ENCODE results near the gene TFPT. TPM values are rescaled to one million over a fixed set of nuclear protein-coding genes. Genes with fewer than 3 reads are reported as not detected.
A peak's percentile ranks its signal among the peaks of the same experiment; 100 is the strongest.

The TFPT gene
- total and polyA plus RNA-seq, 2 of the 13 experiments (the other 11 are each of a cell fraction or from before 2014, with no cell fraction given) = 8.4 to 10.7 TPM

GRCh38 chr19:54136864-54137698 is 21.6 kb upstream of the TFPT start (continued):
- TF ChIP-seq, protein P1, sequence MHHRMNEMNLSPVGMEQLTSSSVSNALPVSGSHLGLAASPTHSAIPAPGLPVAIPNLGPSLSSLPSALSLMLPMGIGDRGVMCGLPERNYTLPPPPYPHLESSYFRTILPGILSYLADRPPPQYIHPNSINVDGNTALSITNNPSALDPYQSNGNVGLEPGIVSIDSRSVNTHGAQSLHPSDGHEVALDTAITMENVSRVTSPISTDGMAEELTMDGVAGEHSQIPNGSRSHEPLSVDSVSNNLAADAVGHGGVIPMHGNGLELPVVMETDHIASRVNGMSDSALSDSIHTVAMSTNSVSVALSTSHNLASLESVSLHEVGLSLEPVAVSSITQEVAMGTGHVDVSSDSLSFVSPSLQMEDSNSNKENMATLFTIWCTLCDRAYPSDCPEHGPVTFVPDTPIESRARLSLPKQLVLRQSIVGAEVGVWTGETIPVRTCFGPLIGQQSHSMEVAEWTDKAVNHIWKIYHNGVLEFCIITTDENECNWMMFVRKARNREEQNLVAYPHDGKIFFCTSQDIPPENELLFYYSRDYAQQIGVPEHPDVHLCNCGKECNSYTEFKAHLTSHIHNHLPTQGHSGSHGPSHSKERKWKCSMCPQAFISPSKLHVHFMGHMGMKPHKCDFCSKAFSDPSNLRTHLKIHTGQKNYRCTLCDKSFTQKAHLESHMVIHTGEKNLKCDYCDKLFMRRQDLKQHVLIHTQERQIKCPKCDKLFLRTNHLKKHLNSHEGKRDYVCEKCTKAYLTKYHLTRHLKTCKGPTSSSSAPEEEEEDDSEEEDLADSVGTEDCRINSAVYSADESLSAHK (CRISPR knock-in tag; IDR thresholded peaks at IDR 0.05; ENCODE audit: borderline replicate concordance) = no peak
- no peak for TF ChIP-seq SOX5 (CRISPR knock-in tag; IDR thresholded peaks at IDR 0.05; ENCODE audit: borderline replicate concordance)
- no peak for TF ChIP-seq ZNF282 (IDR thresholded peaks at IDR 0.05; ENCODE audit: partially characterized antibody)
- 0 out of 2 replicates have a peak, but pooled peaks have one; percentile 52 for TF ChIP-seq ZNF343 (CRISPR knock-in tag; IDR thresholded peaks at IDR 0.05)
- no peak for TF ChIP-seq STAT5B (CRISPR knock-in tag; IDR thresholded peaks at IDR 0.05)
- 0 out of 2 replicates have a peak, but pooled peaks have one; percentile 24 for TF ChIP-seq ZNF205 (CRISPR knock-in tag; IDR thresholded peaks at IDR 0.05)
- peak; percentile 77 for TF ChIP-seq CREM (IDR thresholded peaks at IDR 0.05)
- TF ChIP-seq CREM (CRISPR knock-in tag; IDR thresholded peaks at IDR 0.05) = no peak
- TF ChIP-seq CENPX (CRISPR knock-in tag; IDR thresholded peaks at IDR 0.05) = no peak
- TF ChIP-seq AGO2 (optimal IDR thresholded peaks at IDR 0.05; ENCODE audit: low read depth, low read length) = no peak
- 0 out of 2 replicates have a peak, but pooled peaks have one; percentile 24 for TF ChIP-seq HNRNPL (IDR thresholded peaks at IDR 0.05; ENCODE audit: low read depth, low read length)
- TF ChIP-seq, protein P2, sequence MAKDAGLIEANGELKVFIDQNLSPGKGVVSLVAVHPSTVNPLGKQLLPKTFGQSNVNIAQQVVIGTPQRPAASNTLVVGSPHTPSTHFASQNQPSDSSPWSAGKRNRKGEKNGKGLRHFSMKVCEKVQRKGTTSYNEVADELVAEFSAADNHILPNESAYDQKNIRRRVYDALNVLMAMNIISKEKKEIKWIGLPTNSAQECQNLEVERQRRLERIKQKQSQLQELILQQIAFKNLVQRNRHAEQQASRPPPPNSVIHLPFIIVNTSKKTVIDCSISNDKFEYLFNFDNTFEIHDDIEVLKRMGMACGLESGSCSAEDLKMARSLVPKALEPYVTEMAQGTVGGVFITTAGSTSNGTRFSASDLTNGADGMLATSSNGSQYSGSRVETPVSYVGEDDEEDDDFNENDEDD (CRISPR knock-in tag; IDR thresholded peaks at IDR 0.05; ENCODE audit: borderline replicate concordance) = peak; percentile 41; the same call in 1 of the 2 replicates
- no peak for TF ChIP-seq KDM5B (CRISPR knock-in tag; IDR thresholded peaks at IDR 0.05; ENCODE audit: borderline replicate concordance)
- no peak for TF ChIP-seq RNF219 (CRISPR knock-in tag; IDR thresholded peaks at IDR 0.05)
- no peak for TF ChIP-seq RBFOX2 (IDR thresholded peaks at IDR 0.05; ENCODE audit: low read depth, low read length)
- no peak for TF ChIP-seq ZNF124 (CRISPR knock-in tag; IDR thresholded peaks at IDR 0.05)
- peak; percentile 73 for TF ChIP-seq CEBPZ (IDR thresholded peaks at IDR 0.05; ENCODE audit: low read length)
- no peak for TF ChIP-seq RFX1 (IDR thresholded peaks at IDR 0.05)
